BLaER1 treated with 17β-estradiol and CSF1 and Interleukin-3, amounts not matched to agents 10 nM and 100 nM (cell line): ENCODE results near the gene ZDHHC7.

ENCODE experiments used
- H3K27ac ChIP-seq, 11 experiments: shearing (Covaris generic); formaldehyde crosslinking; 2 replicates each; pipeline ENCODE4 v1.8.1; 2022
- H3K27me3 ChIP-seq, 11 experiments: shearing (Covaris generic); formaldehyde crosslinking; 2 replicates each; pipeline ENCODE4 v1.8.1; 2022
- H3K36me3 ChIP-seq, 11 experiments: shearing (Covaris generic); formaldehyde crosslinking; 2 replicates each; pipeline ENCODE4 v1.8.1; 2022
- H3K4me1 ChIP-seq, 10 experiments: shearing (Covaris generic); formaldehyde crosslinking; 2 replicates each; pipeline ENCODE4 v1.8.1; 2022
- H3K4me2 ChIP-seq, 11 experiments: shearing (Covaris generic); formaldehyde crosslinking; 2 replicates each; pipeline ENCODE4 v1.8.1; 2022
- H3K4me3 ChIP-seq, 10 experiments: shearing (Covaris generic); formaldehyde crosslinking; 2 replicates each; pipeline ENCODE4 v1.8.1; 2022
- H3K9ac ChIP-seq, 11 experiments: shearing (Covaris generic); formaldehyde crosslinking; 2 replicates each; pipeline ENCODE4 v1.8.1; 2022
- H3K9me3 ChIP-seq, 11 experiments: shearing (Covaris generic); formaldehyde crosslinking; replicated peaks in 1 of 11; 2 replicates each; pipeline ENCODE4 v1.8.1; 2022
- H4K20me1 ChIP-seq, 11 experiments: shearing (Covaris generic); formaldehyde crosslinking; 2 replicates each; pipeline ENCODE4 v1.8.1; 2022
- Cebpa-rat ChIP-seq, 11 experiments: shearing (Covaris generic); IDR thresholded peaks; 2 replicates each; pipeline ENCODE4 v1.8.1; 2022

The ZDHHC7 gene

GRCh38 chr16:84925092-84925772, 86.1 kb downstream of the ZDHHC7 start:
- H3K9ac ChIP-seq: no peak overlapping the region
- H3K9me3 ChIP-seq: no peaks in the 10 kb centered on the region
- no peaks in the 10 kb centered on the region; a peak in 1 of 22 replicates for H3K27me3 ChIP-seq
- H3K4me2 ChIP-seq: peak overlapping the region; percentile 6 to 76 (median 61); a peak in 21 of 22 replicates
- H3K36me3 ChIP-seq: no peaks in the 10 kb centered on the region
- TF ChIP-seq Cebpa-rat (IDR thresholded peaks at IDR 0.05): no peak
- no peak overlapping the region for H3K4me3 ChIP-seq
- no peaks in the 10 kb centered on the region; a peak in 1 of 22 replicates for H4K20me1 ChIP-seq
- H3K4me1 ChIP-seq: peaks cover 27 to 59% (median 49%) of the 10 kb centered on the region in 10 experiments
- no peak overlapping the region for H3K27ac ChIP-seq

GRCh38 chr16:84924331-84925091, 86.8 kb downstream of the ZDHHC7 start:
- TF ChIP-seq Cebpa-rat (IDR thresholded peaks at IDR 0.05): no peak
- no peak overlapping the region for H3K27ac ChIP-seq
- no peak overlapping the region for H3K4me3 ChIP-seq
- H3K9me3 ChIP-seq: no peaks in the 10 kb centered on the region
- H4K20me1 ChIP-seq: no peaks in the 10 kb centered on the region; a peak in 1 of 22 replicates
- peak overlapping the region; percentile 6 to 76 (median 61); a peak in 21 of 22 replicates for H3K4me2 ChIP-seq
- H3K36me3 ChIP-seq: no peaks in the 10 kb centered on the region
- peaks cover 21 to 51% (median 42%) of the 10 kb centered on the region in 10 experiments for H3K4me1 ChIP-seq
- no peak overlapping the region for H3K9ac ChIP-seq
- no peaks in the 10 kb centered on the region; a peak in 1 of 22 replicates for H3K27me3 ChIP-seq
